GM21737 (cell line): ENCODE data around the gene PPIL6.

Source experiments
- ATAC-seq: cut with Tn5 transposase; IDR thresholded peaks from one replicate; pipeline ENCODE4 v1.9.1; 2021; ENCODE audit warnings: mild to moderate bottlenecking, moderate library complexity; ENCODE audit not compliant: unreplicated experiment

The PPIL6 gene

DNA sequence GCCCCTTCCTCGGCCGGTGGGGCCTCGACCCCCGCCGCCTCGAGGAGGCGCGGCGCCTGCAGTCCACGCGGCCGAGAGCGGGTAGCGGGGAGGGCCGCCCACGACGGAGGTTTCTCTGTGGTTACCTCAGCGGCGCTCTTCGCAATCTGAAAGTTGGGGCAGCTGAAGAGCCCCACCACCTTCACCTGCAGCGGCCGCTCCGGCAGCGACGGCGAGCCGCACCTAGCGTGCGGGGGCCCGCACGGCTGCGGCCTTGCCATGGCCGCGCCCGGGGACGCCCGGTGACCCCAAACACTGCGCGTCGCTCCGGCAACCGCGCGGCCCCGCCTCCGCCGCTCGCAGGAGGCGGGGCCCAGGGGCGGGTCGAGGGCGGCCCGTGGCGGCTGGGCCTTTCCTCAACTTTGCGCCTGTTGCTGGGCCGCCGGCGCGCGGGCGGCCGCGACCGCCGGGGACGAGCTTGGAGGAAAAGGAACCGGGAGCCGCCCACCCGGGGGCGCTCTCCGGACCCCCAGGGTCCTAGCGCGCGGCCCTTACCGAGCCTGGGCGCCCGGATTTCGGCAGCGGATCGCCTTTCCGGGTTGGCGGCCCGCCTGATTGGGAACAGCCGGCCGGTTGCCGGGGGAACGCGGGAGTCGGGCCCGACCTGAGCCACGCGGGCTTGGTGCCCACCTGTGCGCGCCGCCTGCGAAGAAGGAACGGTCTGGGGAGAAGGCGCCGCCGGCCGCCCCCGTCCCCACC lies at the start of gene PPIL6, which contains the start of gene SMPD2:
Gene PPIL6, minus strand, starts transcription at position 298 of the 738 bp plus-strand sequence. Its CDS starts 38 bp downstream, at position 260.
Gene SMPD2, plus strand, starts transcription at position 394 of the 738 bp plus-strand sequence. CDS start 398 bp downstream, outside the sequence.
- ATAC-seq, result peak; percentile 92

DNA sequence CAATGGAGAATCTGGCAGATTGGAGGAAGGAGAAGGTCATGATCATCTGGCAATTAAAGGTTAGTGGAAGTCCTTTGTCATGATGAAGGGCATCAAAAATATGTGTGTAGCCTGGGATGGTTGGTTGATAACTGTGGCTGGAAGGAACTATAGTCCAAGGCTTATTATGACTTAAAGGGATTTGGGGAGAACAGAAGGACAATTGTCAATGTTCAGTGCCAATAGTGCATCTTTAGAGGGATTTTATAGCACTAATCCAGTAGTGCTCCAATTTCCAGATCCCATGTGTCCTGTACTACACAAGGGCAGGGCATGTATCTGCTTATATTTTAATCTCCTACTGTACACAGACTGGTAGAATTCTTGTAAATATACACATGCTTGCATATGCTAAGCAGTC lies 47.6 kb upstream of the PPIL6 start:
- no peak for ATAC-seq

DNA sequence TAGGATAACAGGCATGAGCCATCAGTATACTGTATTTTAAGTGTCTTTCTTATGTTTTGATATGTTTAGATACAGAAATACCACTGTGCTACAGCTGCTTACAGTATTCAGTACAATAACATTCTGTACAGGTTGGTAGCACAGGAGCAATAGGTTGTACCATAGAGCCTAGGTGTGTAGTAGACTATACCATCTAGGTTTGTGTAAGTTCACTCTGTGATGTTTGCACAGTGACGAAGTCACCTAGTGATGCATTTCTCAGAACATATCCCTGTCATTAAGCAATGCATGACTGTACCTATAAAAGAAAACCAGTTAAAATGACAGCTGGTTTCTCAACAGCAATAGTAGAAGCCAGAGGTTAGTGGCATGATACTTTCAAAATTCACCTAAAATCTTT lies 45.6 kb upstream of the PPIL6 start:
- ATAC-seq, result no peak

DNA sequence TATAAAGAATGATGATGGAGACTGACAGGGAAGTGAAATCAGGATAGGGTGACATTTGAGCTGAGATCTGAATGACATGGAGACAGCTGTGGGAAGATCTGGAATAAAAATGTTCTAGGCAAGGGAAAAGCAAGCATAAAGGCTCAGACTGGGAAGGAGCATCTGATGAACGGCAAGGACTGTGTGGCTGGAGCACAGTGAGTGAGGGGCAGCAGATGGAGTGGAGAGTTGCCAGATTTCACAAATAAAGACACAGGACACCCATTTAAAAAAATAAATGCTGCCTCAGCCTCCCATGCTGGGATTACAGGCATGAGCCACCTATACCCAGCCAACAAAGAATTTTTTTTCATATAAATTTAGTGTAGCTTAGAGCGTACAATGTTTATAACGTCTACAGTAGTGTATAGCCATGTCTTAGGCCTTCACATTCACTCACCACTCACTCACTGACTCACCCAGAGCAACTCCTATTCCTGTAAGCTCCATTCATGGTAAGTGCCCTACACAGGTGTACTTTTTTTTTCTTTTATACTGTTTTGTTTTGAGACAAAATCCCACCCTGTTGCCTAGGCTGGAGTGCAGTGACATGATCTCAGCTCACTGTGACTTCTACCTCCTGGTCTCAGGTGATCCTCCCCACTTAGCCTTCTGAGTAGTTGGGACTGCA lies 45.0 kb upstream of the PPIL6 start:
- no peak for ATAC-seq

DNA sequence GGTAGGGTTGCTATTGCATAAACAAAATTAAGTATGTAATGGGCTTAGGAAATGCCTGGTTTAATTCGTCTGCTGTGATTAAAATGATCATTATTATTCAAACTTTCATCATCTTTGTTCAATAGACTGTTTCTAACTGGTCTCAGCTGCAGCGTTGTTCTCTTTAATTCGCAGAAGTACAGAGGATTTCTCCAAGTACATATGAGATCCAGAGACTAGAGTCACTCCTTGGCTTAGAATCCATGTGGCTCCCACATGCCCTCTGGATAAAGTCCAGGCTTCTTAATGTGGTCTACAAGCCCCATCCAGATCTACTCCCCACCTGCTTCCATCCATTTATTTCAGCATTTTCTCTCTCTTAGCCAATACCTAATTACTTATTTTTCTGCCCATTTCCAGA lies 43.7 kb upstream of the PPIL6 start:
- no peak for ATAC-seq

DNA sequence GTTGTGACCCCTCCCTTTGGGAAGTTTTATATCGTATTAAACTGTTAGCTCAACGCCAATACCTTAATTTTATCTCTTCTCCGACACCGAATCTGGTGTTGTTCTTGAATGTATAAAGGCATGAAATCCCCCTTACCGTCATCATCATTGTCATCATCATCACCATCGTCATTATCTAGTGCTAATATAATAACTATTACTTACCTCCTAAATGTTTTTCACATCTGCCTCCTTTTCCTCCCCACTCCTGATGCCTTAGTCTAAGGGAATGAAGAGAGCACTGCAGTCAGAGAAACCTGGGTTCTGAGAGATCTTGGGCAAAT lies 43.3 kb upstream of the PPIL6 start:
- no peak for ATAC-seq

DNA sequence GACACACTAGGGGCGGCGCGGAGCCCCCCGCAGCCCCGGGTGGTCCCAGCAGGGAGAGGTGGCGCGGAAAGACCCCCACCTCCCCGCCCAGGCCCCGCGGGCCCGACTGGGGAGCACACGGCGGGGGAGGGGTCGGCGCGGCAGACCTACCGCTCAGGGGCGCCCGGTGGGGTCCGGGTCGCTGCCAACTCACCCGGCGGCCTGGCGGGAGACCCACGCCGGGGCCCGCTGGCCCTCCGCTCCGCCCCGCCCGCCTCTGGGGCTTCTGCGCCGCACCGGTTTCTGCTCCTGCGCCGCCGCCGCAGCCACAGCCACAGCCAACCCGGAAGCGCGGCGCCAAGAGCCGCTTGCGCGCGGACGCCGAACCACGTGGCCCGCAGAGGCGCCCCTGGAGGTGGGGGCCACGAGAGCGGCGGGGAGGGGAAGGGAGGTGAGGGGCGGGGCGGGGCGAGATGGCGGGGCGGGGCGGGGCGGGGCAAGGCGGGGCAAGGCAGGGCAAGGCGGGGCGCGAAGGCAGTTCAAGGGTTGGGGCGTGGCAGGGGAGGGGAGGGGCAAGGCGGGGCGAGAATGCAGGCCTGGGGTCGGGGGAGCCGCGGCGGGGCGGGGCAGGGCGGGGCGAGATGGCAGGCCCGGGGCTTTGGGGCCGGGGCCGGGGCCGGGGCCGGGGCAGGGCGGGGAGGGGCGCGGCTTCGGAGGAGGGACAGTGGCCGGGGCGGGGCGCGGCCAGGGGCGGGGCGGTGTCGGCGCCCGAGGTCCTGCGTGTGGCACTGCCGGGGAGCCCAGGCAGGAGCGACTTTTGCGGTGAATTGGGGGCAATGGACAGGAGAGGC lies 42.7 kb upstream of the PPIL6 start, which contains the start of gene ZBTB24:
Gene ZBTB24, minus strand, starts transcription at position 315 of the 830 bp plus-strand sequence. CDS start 1,193 bp downstream, outside the sequence.
- ATAC-seq, result peak; percentile 86

DNA sequence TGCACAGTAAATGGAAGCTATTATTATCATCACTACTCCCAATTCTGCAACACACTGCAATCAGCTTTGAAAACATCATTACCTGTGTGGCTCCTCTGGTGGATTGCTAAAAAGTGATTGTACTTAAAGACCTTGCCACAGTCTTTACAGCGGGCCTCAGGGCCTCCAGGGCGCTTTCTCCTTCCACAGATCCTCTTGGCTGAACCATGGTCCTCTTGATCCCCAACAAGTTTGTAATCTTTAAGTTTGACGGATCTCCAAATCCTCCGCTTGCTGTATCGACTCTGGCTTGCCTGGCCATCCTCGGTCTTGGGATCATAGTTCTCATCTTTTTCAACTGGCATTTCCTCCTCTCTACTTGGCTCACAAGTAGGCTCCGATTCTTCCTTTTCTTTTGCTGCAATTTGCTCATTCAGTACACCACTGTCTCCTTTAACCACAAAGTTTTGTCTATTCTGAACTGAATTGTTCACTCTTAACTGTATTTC lies 40.6 kb upstream of the PPIL6 start:
- no peak for ATAC-seq

DNA sequence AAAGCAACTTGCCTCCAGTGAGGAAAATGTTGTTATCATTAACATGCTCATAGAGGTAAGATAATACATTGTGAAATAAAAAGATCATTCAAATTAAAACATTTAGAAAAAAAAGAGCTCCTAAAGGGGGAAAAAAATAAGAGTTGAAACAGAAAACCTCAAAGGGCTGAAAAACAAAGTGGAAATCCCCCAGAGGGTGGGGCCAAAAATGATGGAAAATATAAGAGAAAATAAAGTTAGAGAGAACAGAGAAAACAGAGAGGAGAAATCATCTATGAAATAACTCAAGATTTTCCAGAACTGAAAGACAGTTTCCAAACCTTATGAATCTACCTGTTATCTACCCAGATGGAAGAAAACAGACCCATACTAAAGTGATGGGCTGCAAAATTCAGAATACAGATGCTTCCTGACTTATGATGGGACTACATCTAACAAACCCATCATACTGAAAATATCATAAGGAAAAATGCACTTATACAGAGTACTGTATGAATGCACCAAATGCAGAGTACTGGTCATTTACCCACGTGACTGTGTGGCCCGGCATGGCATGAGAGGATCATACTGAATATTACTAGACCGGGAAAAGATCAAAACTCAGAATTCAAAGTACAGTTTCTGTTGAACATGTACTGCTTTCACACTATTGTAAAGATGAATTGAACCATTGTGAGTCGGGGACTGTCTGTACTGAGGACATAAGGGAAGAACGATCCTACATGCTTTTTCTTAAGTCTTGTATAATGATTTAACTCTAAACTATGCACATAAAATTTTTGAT lies 38.6 kb upstream of the PPIL6 start:
- ATAC-seq, result no peak

DNA sequence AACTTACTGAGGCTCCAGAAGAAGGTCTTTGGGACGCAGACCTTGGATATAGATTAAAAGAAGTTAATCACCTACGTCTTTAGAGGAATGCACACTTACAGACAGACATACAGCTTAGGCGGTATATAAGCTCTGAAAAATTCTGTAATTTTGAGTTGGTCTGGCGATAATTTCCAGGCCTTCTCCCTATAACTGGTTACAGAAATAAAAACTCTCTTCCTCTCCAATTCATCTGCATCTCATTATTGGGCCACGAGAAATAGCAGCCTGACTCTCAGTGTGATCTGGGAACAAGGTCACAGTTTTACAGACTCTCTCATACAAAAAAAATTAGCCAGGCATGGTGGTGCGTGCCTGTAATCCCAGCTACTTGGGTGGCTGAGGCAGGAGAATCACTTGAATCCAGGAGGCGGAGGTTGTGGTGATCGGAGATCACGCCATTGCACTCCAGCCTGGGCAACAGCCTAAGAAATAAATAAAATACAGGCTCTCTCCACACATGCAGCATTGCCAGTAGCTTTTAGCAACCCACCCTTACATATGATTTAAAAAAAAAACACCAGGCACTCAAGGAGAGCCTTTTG lies 37.9 kb upstream of the PPIL6 start:
- no peak for ATAC-seq

DNA sequence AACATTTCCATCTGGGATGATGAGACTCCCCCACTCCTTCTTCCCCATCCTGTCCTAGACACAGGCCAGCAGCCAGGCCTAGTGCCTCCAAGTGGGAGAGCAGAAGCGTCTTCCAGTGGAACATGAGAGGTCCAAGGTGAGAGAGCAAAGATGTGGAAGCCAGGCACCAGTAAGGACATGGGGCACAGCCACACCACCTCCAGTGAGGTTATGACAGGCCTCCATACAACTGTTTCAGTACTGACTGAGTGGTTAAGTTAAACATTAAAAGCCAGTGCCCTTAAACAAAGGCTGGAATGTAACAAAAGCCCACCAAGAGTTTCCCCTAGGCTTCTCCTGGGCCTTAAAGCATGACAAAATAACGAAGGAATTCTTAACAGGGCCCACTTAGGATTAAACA lies 37.3 kb upstream of the PPIL6 start:
- ATAC-seq, result peak; percentile 54

DNA sequence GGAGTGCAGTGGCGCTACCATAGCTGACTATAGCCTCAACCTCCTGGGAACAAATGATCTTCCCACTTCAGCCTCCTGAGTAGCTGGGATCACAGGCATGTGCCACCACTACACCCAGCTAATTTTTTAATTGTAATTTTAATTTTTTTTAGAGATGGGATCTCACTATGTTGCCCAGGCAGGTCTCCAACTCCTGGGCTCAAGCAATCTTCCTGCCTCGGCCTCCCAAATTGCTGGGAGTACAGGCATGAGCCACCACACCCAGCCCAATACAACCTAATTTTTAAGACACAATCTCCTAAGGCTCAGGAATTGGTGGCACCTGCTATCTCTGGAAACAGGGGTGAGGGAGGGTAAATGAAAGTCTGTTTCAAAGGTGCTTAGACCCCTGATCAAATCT lies 36.8 kb upstream of the PPIL6 start:
- ATAC-seq, result no peak

DNA sequence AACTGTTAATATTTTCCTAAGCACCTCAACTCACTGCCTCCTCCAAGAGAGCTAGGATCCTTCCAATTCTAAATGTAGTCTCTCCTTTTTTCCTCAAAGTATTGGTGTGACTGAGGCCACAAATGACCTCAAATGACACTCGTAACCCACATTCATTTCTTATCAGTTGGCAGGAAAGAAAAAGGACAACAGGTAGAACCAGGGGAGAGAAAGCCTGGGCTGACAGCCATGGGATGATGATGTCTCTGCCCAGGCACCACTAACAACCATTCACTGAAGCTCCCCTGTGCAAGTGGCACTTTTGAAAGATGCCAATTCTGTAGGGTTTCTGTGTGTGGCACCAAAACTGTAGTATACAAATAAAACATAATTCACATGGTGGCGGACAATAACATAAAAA lies 35.2 kb upstream of the PPIL6 start:
- no peak for ATAC-seq

DNA sequence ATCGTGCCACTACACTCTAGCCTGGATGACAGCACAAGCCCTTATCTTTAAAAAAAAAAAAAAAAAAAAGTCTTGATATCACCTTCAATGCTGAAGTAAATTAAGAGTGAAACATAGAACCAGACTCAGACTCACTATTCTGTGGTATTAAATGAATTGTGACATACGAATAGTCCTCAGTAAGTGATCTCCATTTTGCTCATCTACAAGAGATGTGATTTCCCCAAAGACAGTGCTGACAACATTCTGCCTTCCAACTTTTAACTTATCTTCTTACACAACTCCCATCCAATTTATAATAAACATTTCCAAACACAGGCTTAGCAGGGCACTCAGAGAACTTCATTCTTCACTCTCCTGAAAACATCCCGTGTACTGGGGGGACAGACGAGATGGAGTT lies 34.6 kb upstream of the PPIL6 start:
- ATAC-seq, result no peak

DNA sequence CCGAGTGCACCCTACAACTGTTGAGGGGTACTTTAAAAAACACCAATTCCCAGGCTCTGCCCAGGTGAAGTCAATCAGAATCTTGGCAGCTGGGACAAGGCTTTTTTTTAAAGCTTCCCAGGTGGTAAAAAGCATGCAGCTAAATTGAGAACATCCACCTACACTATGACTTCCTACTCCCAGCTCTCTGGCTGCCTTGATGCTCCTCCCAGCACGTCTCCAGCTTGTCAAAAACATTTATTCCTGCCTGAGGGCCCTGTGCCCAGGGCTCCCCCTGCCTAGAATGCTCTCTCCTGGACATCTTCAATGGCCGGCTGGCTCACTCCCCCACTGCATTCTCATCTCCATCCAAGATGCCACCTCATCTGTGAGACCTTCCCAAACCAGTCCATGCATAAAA lies 32.7 kb upstream of the PPIL6 start:
- ATAC-seq, result no peak

DNA sequence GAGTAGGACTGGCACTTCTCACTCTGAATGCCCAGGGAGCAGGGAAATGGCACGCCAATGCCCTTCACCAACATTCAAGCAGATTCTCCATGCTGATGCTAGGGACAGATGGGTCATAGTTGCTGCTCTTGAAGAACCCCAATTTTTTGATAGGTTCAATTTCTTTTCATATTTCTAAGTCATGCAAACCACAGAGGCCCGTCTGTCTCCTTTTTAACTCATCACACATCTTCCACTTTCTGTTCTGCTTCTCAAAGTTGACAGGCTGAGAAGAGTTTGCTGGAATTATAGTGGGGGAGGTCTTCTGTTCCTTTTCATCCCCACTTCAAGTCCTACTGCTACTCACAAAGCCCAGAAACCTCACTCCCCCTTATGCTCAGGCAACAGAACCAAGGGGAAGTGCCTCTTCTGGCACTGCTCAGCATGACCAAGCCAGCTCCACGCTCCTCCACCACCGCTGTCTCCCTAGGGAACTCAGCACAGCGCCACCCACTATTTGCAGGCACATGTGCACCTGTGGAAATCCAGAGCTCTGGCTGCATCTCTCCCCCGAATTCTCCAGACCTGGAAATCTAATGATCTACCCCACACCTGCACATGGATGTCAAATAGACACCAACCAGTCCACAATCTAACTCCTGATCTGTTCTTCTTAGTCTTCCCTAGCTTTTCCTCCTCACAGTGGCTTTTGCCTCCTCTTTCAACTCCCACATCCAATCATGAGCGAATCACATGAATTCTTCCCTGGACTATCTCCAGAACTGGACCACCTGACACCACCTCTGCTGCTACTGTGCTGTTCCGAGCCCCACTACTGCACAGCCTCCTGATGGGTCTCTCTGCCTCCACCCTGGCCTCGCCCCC lies 31.9 kb upstream of the PPIL6 start:
- ATAC-seq, result no peak

DNA sequence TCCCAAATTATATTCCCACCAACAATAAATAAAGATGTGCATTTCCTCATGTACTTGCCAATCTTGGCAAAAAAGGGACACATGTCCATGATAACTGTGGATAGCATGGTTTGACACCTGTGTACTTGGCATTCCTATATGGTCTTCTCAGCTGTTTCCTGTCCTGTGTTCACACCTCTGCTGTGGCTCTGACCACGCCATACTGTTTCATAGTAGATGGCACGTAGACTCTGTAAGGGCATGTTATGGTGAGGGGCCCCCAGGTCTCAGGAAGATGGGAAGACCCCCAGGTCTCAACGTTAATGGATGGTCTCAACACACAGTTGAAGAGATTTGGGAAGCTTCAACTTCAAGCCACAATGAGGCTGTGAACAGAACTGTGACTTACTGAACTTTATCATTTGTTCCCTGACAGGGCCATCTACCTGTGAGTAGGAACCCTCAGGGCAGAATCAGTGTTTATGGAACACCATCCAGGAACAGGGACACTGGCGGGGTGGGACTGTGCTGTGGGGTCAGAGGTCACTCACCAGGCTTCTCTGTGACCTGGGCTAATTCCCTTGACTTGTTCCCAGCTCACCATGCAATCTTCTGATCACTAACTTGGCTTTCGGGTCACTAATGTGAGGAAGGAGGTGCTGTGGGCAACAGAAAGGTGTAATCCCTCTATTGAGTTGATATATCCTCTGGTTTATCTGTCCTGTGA lies 30.8 kb upstream of the PPIL6 start:
- no peak for ATAC-seq

DNA sequence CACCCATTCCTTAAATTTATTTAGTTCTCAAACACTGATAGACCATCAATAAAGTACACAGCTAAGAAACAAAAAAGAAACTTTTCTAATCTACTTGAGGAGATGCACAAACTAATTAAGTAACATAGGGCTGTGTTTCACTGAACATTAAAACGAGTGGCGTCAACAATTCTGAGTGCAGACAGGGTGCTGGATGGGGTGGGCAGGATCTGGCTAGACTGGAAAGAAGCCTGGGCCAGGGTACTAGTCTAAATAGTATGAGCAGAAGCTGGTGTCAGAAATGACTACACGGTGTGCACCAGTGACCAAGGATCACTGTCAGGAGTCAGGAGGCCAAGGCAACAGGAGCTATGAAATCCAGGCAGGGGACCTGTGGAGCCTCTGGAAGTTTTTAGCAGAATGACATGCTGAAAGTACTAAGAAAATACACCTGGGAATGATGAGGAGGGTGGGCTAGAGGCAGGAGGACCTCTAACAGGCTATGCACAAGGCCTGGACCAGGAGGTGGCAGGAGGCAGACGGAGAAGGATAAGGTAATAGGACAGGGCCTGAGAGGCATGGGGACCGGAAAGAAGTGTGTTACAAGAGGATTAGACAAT lies 29.3 kb upstream of the PPIL6 start:
- ATAC-seq, result no peak
